ENCODE results near the gene USP11.
"Not testable (repeated sequence)": the region's sequence is repeated elsewhere in the genome, so short reads cannot be mapped to it uniquely, and the experiment has no call there.

Gene USP11

DNA sequence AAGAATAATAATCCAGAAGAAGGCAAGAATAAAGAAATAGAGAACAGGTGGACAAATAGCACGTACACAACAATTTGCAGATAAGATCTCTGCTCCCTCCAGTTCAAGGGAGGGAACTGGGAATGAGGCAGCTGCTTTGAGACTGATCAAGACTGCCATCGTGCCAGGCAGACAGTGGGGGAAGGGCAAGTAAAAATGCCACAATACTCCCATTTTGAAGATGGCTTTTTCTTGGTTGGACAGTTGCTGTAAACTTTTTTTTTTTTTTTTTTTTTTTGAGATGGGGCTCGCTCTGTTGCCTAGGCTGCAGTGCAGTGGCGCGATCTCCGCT, 17.2 kb downstream of the USP11 start:
- DNase-seq, result no peak

- DNase-seq, result not testable (repeated sequence)
These were observed 24.8 kb downstream of the USP11 start for GRCh38 chrX:47257620-47258019.

DNA sequence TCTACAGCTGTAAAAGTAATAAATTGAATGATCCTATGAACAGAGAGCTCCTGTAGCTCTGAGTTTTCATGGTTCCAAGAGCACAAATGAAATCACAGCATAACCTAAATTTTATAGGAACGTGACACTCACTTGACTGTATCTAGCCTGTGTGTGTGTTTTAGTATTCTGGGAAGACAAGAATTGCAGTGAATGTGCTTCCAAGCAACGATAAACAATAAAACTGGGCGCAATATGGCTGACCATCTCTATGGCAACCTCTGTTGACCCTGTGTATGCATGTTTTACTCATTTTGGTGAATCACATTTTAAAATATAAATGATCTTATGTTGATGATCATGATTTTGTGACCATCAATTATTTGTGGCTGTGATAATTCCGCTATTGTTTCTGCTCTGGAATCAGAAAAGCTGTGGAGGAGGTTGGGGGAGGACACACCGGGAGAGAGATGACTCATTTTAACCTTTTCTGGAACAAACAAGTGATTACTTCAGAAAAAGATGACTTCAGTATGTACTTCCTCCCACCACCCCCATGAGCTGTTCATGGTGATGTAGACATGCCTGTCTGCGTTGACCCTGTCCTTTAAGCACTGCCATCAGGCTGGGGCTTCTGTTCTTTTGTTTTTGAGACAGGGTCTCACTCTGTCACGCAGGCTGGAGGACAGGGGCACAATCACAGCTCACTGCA, 31.8 kb downstream of the USP11 start:
- no peak for DNase-seq

DNA sequence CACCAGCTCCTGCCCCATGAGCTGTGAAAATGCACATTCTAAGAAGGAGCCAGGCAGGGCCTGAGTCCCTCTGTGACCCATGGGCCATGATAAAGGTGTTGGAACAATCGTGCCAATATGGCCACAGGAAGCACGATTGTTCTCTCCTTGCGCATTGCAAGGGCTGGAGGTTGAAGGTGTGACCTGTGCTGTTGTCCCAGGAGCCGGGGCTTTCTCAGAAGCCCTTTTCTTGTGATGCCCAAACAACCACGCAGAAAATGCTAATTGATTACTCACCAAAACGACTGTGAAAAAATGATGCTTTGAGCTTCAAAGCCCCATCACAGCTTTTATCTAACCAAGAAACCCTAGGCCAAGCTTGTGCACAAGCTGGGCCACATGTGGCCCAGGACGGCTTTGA, 33.8 kb downstream of the USP11 start:
- DNase-seq, result no peak

DNA sequence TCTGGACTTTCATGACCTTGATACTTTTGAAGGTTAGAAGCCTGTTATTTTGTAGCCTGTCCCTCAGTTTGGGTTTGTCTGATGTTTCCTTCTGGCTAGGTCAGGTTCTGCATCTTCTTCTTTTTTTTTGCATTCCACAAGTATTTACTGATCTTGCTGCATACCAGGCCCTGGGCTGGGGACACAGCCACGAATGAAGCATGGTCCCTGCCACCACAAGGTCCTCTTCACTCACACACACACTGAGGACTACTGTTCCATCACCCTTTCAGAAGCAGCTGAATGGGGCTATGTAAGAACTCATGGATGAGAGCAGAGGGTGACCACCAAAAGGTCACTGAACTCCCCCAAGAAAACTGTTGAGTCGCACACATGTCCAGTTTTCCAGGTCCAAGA, 39.2 kb downstream of the USP11 start:
- DNase-seq, result no peak

- no peak for DNase-seq
These were observed 40.4 kb downstream of the USP11 start for GRCh38 chrX:47273011-47273730.

DNA sequence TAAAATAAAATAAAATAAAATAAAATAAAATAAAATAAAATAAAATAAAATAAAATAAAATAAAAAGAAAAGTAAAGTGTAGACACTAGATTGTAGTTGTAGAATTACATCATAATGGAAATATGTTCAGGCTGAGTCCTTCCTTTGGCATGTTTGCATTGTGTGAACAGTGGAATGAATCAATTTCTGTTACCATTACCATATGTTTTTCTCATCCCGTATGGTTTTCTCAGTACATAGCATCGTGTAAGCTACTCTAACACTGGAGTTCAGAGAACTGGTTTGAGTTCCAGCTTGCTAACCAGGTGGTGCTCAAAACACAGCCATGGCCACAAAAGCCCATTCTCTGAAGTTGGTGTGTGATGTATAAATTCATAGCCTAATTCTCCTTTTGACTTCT, 45.9 kb downstream of the USP11 start:
- no peak for DNase-seq

DNA sequence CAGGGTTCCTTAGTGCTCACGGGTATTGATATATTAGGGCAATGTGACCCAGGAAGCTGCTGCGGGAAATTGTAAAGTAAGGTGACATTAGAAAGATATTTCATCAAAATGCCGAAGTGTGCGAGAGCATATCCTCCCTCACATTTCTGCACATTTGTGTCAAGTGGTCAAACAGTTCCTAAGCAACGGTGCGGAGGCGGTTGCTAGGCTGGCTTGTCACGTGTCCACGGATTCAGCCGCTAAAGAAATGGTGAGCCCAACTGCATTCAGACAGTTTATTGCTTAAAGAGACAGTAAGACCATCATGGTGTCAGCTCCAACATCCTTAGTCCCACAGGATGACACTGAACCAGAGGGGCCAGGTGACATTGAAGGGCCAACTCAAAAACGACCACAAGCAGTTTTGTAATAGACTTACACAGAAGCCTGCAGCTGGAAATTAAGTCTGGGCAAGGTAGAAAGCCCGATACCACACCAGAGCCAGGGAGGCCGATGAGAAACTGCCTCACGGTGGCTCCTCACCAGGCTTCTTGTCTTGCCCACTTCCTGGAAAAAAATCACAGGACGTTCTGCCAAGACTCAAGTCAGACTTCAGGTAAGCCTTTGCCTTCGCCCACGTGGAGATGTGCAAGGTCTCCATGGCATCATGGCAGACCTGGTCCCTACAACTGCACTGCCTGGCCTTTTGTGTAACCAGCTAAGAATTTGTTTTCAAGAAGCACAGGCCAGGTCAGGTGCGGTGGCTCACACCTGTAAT, 50.4 kb downstream of the USP11 start:
- no peak for DNase-seq

DNA sequence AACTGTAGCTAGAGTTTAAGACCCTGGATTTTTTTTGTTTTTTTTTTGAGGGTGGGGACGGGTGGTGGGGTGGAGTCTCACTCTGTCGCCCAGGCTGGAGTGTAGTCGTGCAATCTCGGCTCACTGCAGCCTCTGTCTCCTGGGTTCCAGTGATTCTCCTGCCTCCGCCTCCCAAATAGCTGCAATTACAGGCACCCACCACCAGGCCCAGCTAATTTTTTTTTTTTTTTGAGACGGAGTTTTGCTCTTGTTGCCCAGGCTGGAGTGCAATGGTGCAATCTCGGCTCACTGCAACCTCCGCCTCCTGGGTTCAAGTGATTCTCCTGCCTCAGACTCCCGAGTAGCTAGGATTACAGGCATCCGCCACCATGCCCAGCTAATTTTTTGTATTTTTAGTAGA, 51.8 kb downstream of the USP11 start:
- not testable (repeated sequence) for DNase-seq

DNA sequence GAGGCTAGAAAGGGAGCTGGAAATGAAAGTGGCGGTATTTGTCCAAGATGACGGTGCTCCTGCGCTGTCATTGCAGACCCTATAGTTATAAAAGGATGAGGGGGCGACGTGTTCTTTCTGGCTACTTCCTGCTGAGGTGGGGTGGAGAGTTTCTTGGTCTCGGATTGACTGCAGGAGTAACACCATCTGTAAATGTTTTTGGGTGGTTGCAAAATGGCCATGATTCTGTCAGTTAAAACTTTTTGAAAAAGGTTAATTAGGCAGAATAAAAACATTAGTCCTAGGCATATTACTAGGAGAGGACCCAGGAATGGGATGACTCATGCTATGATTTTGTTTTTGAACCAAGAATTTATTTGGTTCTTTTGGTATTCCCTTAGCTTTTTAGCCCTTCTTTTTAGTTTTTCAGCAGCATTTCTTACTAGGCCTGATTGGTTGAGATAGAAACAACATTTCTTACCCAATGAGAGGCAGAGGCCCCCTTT, 53.1 kb downstream of the USP11 start:
- no peak for DNase-seq

DNA sequence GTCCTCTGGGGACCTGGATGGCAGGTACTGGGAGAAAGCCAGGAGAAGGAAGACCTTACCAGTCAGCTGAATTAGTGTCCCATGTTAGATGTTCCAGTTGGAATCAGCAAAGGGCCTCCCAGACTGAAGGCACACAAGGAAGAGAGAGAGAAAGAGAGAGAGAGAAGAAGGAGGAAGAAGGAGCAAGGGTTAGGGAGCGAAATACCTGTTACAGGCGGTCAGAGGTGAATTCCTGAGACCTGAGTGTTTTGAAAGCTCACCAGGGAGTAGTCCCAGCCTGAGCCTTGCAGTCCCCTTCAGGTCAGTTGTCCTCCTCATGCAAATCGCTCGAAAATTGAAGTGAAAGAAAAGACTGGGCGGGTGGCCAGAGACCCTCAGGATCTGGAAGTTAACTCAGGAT, 60.3 kb downstream of the USP11 start:
- no peak for DNase-seq

DNA sequence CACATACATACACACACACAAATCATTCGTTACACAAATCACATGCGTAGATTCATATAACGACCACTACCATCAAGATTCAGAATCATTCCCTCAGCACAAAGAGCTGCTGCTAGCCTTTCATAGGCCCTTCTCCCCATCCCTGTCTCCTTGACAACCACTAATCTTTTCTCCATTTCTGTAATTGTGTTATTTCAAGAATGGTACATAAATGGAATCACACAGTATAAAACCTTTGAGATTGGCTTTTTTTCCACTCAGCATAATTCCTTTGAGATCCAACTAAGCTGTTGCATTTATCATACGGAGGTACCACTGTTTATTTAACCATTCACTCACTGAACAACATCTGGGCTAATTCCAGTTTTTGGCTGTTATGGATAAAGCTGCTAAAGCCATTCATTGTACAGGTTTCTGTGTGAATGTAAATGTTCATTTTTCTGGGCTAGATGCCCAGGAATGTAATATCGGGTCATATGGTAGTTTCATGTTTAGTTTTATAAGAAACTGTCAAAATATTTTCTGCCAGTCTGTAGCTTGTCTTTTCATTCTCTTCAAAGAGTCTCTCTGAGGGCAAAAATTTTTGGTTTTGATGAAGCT, 64.1 kb downstream of the USP11 start:
- peak; percentile 80 for DNase-seq

- no peak for DNase-seq
These were observed 65.1 kb downstream of the USP11 start for GRCh38 chrX:47297874-47298273.
